Right ventricle myocardium superior (tissue), 1 donor: Measurements from ENCODE around the gene NR4A2. TPM values are rescaled to one million over a fixed set of nuclear protein-coding genes. Genes with fewer than 3 reads are reported as not detected.
A peak's percentile ranks its signal among the peaks of the same experiment; 100 is the strongest.

Experiments
- ATAC-seq: fragments of 200-7000 bp; cut with Tn5 transposase; one replicate; pipeline ENCODE4 v1.9.1; 2020; ENCODE audit warnings: mild to moderate bottlenecking; ENCODE audit not compliant: poor library complexity
- DNase-seq: peaks from one replicate; pipeline ENCODE4 v3.0.0-alpha.2; 2020
- intact Hi-C: fragments of 100-400 bp; cut with DNase I; formaldehyde crosslinking; loops from one replicate; pipeline ENCODE4 v1.11.2; 2022
- long read RNA-seq: library from polyadenylated mRNA; unstranded; transcript quantifications from one replicate; pipeline ENCODE4 v2.0.0, GENCODE V29; 2021
- total RNA-seq: library from RNA; stranded (reverse); fragmentation: NEBNext Ultra II Directional; extraction: Animal tissue kit (Norgen Biotek cat#: 25700); gene quantifications from one replicate; pipeline ENCODE4 v1.2.1, GENCODE V29; 2021
- donor health status: DM: no; HTN: yes; CAD: no; lungs with severe emphysema.

Gene NR4A2
- total RNA-seq = 1.5 TPM
- long read RNA-seq, partial matches to known transcripts = 0 of 4 reads
- long read RNA-seq, other reads (novel, unspliced or antisense) = 3 of 4 reads

DNA sequence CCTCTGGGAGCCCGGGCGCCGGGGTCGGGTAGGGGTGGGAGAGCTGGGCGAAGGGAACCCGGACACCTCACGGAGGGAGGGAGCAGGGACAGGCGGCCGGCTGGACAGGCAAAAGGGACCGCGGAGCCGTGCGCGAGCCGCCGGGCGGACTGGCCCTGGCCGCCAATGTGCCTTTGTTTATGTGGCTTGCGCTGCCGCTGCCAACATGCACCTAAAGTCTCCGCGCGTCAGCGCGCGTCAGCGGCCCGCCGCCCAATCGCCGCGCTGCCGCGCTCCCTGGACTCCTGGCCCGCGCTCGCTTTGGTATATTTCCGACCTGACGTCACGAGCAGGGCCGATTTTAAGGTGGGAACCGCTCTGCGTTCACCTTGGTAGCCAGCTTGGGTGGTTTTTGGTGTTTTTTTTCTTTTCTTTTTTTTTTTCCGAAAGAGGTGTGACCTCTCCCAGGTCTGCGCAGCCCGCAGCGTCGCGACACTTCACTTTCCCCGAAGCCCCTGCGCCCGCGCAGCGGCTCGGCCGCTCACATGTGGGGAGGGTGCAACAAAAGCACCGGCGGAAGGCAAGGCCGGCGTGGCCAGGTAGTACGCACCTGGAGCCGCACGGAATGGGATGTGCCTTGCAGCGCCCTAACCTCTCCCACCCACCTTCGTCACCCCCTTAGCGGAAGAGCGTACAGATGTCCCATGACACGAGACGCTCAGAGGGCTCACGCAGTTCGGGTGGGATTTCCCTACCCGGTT, at the start of gene NR4A2:
TSS of gene NR4A2 (minus strand) at position 188 of the 740 bp plus-strand sequence. CDS start 2,535 bp downstream, outside the sequence.
- ATAC-seq = peak; percentile 83
- intact Hi-C loops = loop anchor here (5.0 kb wide), 1 partner anchor 70 kb away; no protein-coding TSS in a partner anchor
- DNase-seq = peak; percentile 93

DNA sequence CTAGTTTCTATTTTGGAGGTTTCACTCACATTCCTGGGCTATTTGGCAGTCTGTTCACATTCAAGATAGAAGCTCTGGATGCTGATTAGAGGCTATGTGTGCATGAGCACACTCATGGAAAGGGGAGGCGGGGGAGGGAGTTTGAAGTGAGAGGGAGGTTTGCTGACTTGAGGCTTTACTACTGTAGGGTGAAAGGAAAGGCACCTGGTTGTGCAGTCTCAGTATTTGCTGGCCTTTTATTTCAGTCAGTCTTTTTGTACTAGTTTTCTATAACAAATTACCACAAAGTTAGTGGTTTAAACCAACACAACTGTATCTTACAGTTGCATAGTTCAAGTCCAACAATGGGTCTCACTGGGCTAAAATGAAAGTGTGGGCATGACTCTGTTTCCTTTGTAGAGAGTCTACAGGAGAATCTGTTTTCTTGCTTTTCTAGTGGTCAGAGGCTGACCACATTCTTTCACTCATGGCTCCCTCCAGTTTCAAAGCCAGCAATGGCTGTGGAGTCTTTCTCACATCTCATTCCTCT, 47.7 kb upstream of the NR4A2 start:
- DNase-seq (no peak), ATAC-seq (no peak)
- intact Hi-C loops = no loop called here

DNA sequence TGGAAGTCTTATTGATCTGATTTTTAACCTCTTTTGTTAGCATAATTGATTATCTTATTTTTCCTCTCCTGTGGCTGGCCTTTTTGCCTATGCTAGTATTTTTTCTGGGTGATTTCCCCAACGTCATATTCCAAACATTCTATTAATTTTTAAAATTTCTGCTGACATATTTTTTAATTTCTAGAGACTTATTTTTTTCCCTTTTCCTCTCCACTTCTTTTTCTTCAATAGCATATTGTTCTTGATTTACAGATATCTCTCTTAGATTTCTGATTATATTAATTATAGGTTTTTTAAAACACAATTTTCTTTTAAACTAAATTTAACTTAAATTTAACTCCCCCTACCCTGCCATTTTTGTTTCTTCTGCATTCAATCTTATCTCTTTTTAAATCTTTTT, 47.2 kb upstream of the NR4A2 start:
- no peak for ATAC-seq
- intact Hi-C loops = no loop called here
- DNase-seq = no peak

DNA sequence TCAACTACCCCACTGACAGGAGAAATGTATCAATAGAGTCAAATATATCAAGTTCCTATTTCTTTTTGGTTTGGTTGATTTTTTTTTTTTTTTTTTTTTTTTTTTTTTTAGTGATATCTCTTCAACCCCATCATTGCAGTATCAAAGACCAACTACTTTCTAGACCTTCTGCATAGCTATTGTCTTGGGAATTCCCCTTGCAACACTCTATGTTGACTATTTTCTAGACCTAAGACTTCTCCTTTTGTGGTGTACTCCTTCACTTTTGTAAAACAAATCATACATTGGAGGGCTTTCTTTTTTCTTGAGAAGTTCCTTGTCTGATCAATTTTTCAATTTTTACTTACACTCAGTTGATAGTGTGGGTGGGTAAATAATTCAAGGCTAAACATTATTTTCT, 46.5 kb upstream of the NR4A2 start:
- intact Hi-C loops = no loop called here
- ATAC-seq (no peak), DNase-seq (no peak)

DNA sequence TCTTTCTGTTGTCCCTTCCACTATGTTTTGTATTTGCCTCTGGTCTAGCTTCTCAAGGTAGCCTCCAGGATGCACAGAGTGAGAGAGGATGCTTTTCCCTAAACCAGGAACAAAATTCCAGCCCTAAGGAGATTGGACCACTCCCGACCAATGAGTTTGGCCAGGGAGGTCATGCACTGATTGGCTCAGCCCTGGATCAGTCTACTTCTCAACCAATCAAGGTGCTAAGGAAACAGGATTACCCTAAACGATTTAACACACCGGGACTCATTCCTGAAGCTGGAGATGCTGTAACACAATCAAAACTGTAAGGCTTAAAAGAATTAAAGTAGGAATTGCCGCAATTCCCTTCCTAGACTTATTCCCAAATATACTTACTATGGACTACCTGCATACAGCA, 34.2 kb upstream of the NR4A2 start:
- intact Hi-C loops = no loop called here
- ATAC-seq (no peak), DNase-seq (no peak)

DNA sequence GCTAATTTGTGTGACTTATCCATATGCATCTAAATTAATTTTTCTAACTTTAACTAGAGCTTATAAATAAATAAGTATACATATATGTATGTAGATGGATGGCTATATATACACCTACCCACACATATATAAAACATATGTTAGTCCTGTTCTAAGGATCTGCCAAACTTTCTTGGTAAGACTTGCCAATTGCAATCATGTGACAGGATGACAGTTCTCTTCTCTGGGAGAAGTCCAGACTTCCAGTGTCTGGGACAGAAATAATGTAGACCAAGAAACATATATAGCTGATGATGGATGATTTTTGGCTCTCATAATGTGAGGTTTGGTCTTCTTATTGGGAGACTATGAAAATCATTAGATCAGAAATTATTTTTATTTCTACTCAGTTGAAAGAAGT, 30.6 kb upstream of the NR4A2 start:
- ATAC-seq (no peak), DNase-seq (no peak)
- intact Hi-C loops = no loop called here

DNA sequence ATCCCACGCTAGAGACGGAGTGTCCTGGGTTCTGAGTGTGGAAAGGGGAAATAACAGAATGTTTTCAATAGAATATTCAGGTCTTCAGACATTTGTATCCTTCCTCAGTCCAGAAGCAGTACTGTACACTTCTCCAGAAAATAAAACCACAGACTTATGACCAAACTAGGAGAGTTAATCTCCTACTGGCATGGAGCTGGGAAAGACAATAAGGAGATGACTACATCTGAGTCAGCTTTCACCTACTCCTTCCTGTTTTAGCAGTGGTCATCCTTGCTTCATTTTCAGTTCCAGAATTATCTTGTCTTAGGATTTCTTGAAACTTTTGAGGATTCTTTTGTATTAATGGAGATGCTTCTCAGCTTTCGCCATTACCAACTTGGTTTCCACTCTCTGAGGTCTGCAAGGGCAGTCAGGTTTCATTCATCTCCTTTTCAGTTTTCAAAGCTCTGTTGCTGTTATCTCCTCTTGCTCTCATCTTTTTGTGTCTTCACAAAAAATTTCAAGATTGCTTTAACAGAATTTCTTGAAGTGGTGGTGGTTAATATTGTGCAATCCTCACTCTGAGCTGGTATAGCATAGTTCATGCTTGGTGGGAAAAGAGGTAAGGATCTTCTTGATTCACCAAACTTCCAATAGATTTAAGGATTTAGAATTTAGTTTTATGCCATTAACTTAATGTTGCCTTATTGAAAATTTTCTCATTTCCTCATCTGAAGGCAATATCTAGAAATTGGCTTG, 23.7 kb upstream of the NR4A2 start:
- DNase-seq (no peak), ATAC-seq (no peak)
- intact Hi-C loops = no loop called here

DNA sequence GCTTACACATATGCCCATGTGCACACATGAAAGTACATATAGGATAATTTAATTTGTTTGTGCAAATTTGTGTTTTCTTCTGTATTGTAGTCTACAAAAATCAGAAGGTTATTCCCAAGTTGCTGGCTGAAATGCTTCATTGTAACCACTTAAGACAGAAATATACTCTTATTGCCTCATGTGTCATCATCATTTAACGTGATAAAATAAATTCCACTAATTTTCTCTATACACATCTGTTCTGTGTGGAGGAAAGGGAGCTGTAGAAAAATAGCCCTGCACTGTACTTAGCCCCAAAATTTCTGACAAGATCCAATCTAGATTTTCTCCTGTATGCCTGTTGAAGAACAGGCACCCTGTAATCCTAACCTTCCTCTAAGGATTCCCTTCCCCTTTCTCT, 20.4 kb upstream of the NR4A2 start:
- intact Hi-C loops = no loop called here
- ATAC-seq (no peak), DNase-seq (no peak)

DNA sequence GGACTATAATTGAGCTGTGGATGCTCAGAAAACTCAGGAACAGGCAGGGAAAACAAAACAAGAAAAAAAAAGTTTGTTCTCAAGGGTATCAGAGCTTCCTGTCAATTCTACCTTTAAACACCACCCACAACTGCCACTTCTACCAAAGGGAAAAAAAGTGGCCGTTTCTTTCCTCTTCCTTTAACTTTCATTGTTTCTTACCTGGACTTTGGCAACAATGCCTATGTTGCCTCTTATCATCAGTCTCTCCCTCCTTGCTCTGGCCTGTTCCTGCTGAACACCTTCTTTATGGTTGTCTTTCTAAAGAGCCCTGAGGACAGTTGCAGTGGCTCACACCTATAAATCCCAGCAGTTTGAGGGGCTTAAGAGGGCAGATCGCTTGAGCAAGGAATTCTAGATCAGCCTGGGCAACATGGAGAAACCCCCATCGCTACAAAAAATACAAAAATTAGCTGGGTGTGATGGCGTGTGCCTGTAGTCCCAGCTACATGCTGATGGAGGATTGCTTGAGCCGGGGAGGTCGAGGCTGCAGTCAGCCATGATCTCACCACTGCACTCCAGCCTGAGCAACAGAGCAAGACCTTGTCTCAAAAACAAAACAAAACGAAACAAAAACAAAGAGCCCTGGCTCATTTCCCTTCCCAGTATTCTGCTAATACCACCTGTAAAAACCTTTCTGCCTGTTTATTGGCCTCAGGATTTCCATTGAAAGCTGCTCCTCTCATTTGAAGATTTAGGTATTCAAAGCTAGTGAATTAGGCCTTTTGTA, 18.0 kb upstream of the NR4A2 start:
- intact Hi-C loops = no loop called here
- ATAC-seq (no peak), DNase-seq (no peak)

DNA sequence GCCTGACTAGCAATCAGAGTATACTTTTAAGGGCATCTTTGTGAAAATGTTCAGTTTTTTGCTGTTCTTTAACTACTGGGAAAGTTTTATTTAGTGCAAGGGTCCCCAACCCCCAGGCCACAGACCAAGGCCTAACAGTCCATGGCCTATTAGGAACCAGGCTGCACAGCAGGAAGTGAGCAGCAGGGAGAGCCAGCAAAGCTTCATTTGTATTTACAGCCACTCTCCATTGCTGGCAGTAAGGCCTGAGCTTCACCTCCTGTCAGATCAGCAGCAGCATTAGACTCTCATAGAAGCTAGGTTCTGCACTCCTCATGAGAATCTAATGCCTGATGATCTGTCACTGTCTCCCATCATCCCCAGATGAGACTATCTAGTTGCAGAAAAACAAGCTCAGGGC, 17.1 kb upstream of the NR4A2 start:
- ATAC-seq (no peak), DNase-seq (no peak)
- intact Hi-C loops = no loop called here

DNA sequence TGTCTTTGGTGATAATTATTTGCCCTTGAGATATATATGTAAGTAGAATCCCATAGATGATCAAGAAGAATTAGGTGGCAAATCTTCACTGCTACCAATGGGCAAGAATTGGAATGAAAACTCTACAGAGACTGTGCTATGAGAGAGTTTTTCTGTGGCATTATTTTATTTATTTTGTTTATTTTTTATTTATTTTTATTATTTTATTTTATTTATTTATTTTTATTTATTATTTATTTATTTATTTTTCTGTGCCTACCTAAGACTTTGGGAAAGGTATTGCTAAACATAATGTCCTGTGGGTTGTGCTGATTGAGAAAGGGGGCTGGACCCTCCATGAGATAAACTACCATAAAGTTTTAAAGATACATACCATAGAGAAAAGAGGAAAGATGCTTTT, 16.6 kb upstream of the NR4A2 start:
- intact Hi-C loops = no loop called here
- DNase-seq = no peak
- no peak for ATAC-seq

DNA sequence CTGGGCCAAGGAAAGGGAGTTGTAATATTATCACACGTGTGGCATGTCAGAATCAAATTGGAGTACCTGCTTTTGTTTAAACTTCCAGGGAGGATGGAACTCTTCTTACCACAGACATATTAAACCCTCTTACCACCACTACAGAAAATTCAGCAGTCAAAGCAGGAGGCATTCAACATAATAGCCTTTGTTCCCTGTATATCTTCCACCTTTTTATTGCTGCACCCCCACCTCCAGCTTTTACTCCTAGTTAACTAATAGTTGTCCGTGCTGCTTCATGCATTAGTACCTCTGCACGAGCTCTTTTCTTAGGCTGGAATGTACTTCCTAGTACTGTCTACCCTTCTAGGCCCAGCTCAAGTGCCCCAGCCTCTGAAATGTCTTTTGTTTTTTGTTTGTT, 14.9 kb upstream of the NR4A2 start:
- ATAC-seq (no peak), DNase-seq (no peak)
- intact Hi-C loops = no loop called here

DNA sequence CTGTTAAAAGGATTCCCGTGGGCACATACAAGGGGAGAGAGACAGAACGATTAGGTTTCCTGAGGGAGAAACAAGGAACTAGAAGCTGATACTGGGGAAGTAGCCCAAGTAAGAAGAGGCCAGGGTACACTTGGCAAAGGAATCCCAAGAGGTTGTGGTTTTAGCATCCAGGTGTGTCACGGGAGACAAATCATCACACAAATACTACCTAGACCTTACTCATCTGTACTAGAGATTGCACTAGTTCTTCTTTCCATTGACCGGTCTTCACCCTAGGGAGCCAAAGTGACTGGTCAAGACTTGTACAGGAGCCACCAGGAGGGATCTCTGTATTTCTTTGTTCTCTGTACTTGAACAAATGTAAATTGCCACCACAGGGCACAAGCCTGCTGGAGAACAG, 14.2 kb upstream of the NR4A2 start:
- ATAC-seq (no peak), DNase-seq (no peak)
- intact Hi-C loops = no loop called here

DNA sequence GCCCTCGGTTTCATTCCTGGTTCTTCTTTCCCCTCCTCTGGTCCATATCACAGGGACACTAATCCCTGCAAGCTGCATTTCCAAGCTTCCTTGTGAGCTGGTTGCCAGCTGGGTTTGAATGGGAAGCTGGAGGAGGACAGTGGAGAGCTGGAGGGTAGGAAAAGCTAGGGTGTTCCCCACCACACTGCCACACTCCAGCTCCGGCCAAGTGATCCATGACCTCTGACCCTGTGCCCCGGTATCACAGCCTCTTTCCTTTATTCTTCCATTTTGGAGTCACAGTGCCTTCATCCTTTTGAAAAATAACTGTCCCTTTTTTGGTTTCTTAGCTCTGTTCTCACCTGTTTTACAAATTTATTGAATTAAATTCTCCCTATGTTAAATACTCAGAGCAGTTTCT, 13.1 kb upstream of the NR4A2 start:
- intact Hi-C loops = no loop called here
- DNase-seq (no peak), ATAC-seq (no peak)

DNA sequence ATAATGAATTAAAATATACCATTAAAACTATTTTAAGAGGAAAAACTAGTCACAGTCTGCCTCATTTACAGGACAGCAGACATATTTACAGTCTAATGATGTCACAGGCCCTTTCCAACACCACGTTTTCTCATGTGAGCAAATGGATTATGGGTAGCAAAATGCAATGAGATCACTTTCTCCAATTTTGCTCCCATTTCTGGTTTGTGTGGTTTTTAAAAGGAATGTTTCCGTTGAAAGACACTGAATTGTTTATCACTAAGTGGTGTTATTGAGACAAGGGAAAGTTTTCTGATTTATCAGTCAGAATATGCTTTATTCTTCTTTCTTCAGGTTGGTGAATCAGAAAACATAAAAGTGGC, 11.4 kb upstream of the NR4A2 start:
- ATAC-seq = no peak
- intact Hi-C loops = no loop called here
- DNase-seq = no peak

DNA sequence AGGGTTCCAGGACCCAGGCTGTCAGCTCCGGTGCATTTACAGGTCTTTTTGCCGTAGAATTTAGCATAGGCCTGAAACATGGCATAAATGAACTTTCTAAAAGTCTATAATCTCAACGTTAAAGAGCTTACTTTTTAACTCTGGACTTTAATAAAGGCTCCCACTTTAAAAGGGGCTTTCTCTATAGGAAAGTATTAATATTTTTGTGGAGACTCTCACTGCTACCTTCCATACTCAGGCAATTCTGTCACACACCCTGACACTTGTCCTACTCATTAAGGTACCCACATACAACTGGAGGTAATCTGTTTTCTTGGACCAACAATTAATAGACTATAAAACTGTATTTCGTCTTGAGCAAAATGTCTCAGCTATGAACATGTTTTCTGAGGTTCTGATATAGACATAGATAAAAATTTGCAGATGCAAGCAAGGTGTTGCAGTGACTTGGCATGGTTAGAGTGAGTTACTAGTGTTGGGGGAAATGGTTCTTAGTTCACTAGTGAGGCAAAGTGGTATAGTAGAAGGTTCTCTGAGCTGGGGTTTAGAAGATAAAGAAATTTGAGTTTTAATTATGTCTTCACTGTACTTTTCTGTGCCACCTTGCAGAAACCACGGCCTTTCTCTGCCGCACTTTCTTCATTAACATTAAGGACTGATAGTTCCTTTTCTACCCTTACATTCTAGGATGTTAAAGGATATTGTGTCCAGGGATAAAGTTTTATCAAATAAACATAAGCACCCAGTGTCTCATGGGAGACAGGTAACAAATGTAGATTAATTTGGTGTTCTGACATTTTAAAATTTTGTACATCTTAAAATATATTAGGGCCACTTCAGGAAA, 10.8 kb upstream of the NR4A2 start:
- DNase-seq (no peak), ATAC-seq (peak; percentile 0)
- intact Hi-C loops = no loop called here

DNA sequence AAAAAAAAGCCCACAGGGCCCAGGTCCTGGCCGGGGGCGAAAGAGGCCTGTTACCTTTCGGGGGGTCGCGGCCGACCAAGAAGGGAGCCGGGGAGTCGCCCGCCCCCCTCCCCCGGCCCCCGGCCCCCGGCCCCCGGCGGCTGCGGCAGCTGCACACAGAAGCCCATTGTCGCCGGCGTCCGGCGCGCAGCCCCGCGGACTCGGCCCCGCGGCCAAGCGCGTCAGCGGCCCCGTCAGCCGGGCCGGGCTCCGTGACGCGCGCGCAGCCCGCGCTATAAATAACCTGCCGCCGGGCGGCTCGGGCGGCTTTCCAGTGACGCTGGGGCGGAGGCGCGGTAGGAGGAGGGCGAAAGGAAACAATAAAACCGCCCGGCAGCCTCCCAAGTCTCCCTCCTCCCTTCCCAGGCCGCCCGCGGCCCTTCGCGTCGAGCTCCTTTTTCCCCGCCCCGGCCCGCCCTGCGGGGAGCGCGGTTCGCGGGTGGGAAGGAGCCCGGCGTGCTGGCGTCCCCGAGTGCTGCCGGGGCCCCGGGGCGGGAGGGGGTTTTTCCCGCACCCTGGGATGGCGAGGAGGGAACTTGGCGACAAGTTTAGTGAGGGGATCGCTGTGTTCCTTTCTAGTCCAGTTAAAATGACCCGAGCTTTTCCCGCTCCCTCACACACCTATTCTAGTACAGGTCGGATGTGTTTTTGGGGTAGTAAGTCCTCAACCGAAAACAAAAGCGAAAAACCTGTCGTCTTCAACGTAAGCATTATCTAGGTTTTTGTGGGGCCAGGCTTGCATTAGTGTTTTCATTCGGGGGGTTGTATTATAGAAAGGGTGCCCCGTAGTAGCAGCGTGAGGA, 10.0 kb upstream of the NR4A2 start:
- intact Hi-C loops = no loop called here
- peak; percentile 95 for ATAC-seq

More for the DNA sequence above, 10.0 kb upstream of the NR4A2 start:
- DNase-seq = peak; percentile 97
